GM21423 (cell line): ENCODE data around the gene CNIH4.
"Not testable (repeated sequence)": the region's sequence is repeated elsewhere in the genome, so short reads cannot be mapped to it uniquely, and the experiment has no call there.

Experiments used
- ATAC-seq: cut with Tn5 transposase; IDR thresholded peaks from one replicate; pipeline ENCODE4 v1.9.1; 2021; ENCODE audit warnings: mild to moderate bottlenecking, moderate library complexity; ENCODE audit not compliant: unreplicated experiment

The CNIH4 gene

GRCh38 chr1:224392411-224393249 is 36.0 kb downstream of the CNIH4 start:
- no peak for ATAC-seq

GRCh38 chr1:224393294-224393693 is 36.6 kb downstream of the CNIH4 start:
- ATAC-seq, result no peak

- no peak for ATAC-seq
Measured at GRCh38 chr1:224399887-224400286, 43.2 kb downstream of the CNIH4 start.

DNA sequence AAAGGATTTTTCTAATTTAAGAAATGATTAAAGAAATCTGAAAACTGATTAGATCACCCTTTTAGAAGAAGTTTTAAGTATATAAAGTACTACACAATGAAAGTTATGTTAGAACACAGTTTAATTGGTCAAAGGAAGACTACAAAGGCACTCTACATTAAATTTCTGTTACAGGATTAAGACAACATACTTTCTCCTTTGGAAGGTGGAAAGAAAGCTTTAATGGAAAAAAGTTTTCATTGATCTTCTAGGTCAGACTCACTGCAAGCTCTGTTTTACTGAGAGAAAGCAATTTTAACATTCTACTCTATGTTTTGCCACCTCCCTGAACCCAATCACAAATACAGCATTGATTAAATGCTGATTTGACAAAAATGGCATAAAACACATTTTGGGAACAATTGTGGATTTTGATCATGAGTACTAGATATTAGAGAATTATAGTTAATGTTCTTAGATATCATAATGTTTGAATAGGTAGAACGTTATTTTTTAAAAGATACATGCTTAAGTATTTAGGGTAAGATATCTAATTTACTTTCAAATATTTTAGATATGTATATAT is 45.9 kb downstream of the CNIH4 start:
- ATAC-seq, result no peak

GRCh38 chr1:224404916-224405603 is 48.4 kb downstream of the CNIH4 start:
- ATAC-seq, result no peak

DNA sequence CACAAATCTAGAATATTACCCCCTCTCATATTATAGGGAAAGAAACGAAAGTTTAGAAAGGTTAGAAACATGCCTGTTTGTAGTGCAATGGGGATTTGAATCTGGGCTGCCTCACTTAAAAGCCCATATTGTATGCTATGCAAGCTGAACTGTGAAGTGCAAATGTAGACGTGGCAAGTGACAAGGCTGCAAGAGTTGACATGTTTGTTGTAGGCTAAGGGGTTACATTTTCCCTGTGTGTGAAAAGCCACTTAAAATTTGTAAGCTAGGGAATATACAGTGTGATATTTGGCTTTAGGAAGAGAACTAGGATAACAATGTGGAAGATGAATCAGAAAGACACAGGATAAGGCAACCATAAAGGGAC is 48.9 kb downstream of the CNIH4 start:
- no peak for ATAC-seq

- ATAC-seq, result no peak
Measured at GRCh38 chr1:224406216-224406615, 49.5 kb downstream of the CNIH4 start.

DNA sequence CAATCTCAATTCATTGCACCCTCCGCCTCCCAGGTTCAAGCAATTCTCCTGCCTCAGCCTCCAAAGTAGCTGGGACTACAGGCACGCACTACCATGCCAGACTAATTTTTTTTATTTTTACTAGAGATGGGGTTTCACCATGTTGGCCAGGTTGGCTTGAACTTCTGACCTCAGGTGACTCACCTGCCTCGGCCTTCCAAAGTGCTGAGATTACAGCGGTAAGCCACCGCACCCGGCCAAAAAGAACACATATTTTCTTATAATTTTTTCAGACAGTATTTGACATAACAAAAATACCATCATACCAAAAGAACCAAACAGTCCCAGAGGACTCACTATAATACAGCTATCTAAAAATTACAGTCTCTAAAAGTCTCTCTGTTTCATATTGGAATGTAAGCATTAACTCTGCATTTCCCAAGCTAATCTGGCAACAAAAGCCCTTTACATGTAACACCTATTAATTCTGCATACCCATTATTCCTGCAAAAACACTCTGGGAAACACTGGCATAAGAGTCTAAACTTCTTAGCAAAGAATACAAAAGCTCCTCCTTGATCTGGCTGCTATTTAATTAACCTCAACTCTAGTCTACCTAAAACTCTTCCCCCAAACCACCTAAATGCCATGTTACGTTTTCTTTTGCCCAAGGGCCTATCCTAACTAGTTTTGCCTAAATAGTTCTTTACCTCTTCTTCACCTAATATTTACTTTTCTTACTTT is 51.1 kb downstream of the CNIH4 start:
- no peak for ATAC-seq

- no peak for ATAC-seq
Measured at GRCh38 chr1:224408294-224408590, 51.6 kb downstream of the CNIH4 start.

DNA sequence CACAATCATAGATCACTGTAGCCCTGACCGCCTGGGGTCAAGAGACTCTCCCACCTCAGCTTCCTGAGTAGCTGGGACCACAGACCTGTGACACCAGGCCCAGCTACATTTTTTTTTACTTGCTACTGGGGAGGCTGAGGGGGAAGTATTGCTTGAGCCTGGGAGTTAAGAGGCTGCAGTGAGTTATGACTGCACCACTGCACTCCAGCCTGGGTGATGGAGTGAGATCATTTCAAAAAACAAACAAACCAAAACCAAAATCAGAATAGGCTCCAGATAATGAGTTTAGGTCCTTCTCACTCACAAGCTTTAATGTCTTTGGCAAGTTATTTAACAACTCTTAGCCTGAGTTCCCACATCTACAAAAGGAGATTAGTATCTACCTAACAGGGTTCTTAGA is 55.1 kb downstream of the CNIH4 start:
- ATAC-seq, result no peak

DNA sequence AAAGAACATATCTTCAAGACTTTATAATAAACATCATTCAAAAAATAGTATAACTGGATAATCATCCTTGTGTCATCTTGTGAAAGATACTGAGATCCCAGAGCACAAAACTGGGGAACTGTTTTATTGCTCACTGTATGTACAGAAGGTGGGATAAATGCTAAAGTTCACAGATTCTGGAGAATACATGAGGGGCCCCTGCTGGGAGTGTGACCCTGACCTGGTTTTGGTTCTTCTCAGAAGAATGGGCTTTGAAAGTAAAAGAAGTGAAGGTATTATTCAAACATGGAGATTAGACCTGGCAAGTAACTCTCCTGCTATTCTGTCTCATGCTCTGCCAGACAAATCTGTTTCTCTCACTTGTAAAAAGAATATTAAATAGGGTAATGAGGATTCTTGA is 63.4 kb downstream of the CNIH4 start:
- no peak for ATAC-seq

DNA sequence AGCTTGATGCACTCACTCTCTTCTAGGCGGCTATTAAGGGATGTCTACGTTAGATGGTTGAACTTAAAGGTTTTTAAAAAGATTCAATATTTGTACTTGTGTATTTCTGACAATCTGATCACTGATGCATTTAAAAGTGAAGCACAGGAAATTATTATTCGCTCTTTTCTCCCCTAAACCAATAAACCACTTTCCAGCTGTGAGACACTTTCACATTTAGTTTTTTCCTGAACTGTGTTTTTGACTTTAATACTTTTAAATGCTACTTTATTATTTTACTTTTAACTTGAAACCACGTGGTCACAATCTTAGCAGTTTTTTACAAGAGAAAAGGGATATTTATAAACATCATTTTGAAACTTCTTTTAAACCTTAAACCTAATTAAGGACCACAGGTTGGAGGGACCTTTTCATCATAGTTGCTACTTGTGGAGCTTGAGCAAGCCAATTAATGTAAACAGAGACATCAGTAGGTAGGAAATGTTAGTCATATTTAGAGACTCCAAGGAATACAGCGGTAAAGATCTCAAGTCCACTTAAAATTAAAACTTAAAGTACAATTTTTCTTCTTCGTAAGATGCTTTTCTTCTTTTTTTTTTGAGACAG is 68.7 kb downstream of the CNIH4 start:
- ATAC-seq, result no peak

DNA sequence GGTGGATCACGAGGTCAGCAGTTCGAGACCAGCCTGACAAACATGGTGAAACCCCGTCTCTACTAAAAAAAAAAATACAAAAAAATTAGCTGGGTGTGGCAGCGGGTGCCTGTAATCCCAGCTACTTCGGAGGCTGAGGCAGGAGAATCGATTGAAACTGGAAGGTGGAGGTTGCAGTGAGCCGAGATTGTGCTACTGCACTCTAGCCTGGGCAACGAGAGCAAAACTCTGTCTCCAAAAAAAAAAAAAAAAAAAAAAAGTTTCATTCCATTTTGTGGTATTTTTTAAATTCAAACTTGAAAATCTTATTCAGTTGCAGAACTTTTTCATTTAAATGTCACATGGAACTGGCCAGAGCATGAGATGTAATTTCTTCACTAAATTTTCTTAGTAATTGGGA is 70.2 kb downstream of the CNIH4 start:
- not testable (repeated sequence) for ATAC-seq

GRCh38 chr1:224427346-224427745 is 70.7 kb downstream of the CNIH4 start:
- ATAC-seq, result no peak

DNA sequence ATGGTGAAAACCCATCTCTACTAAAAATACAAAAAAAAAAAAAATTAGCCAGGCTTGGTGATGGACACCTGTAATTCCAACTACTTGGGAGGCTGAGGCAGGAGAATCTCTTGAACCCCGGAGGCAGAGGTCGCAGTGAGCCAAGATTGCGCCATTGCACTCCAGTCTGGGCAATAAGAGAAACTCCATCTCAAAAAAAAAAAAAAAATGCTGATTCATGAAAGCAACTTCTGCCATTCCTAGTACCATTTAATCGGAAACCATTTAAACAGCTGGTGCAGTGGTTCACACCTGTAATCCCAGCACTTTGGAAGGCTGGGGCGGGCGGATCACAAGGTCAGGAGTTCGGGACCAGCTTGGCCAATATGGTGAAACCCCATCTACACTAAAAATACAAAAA is 72.0 kb downstream of the CNIH4 start:
- not testable (repeated sequence) for ATAC-seq
